Measurements from ENCODE around the gene PRSS12. TPM values are rescaled to one million over a fixed set of nuclear protein-coding genes. Genes with fewer than 3 reads are reported as not detected.

Gene PRSS12
- total RNA-seq, 1 experiment from 2014 or later = 5.4 TPM

- TF ChIP-seq, protein P1, sequence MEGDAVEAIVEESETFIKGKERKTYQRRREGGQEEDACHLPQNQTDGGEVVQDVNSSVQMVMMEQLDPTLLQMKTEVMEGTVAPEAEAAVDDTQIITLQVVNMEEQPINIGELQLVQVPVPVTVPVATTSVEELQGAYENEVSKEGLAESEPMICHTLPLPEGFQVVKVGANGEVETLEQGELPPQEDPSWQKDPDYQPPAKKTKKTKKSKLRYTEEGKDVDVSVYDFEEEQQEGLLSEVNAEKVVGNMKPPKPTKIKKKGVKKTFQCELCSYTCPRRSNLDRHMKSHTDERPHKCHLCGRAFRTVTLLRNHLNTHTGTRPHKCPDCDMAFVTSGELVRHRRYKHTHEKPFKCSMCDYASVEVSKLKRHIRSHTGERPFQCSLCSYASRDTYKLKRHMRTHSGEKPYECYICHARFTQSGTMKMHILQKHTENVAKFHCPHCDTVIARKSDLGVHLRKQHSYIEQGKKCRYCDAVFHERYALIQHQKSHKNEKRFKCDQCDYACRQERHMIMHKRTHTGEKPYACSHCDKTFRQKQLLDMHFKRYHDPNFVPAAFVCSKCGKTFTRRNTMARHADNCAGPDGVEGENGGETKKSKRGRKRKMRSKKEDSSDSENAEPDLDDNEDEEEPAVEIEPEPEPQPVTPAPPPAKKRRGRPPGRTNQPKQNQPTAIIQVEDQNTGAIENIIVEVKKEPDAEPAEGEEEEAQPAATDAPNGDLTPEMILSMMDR (conservative IDR thresholded peaks at IDR 0.05) = no peak
- H4K20me1 ChIP-seq (ENCODE audit: control insufficient read depth, insufficient read depth, insufficient read length) = no peaks in the 10 kb centered on the region
- H4K8ac ChIP-seq (replicated peaks; ENCODE audit: insufficient read length, low read depth, low read length) = no peak overlapping the region
- no peak overlapping the region for H3K23ac ChIP-seq (ENCODE audit: insufficient read length, low read depth, low read length)
- H2BK5ac ChIP-seq (ENCODE audit: insufficient read length, low read length) = no peak overlapping the region
- DNase-seq = no peak
- no peak overlapping the region for H2BK20ac ChIP-seq (ENCODE audit: low read depth, low read length, poor library complexity, severe bottlenecking)
- no peaks in the 10 kb centered on the region for H3K79me1 ChIP-seq (ENCODE audit: insufficient read depth, low read depth, low read length, poor library complexity, severe bottlenecking)
- no peaks in the 10 kb centered on the region for H3K27me3 ChIP-seq (ENCODE audit: insufficient read depth, low read length)
- no peak overlapping the region for H3K9ac ChIP-seq (ENCODE audit: extremely low read depth, insufficient read length, low read length)
- no peaks in the 10 kb centered on the region; the same call in 1 of the 2 replicates for H3K4me1 ChIP-seq (ENCODE audit: insufficient read depth, low read length)
- H2BK15ac ChIP-seq (ENCODE audit: low read depth, low read length) = no peak overlapping the region
- H3K27ac ChIP-seq (ENCODE audit: insufficient read length, low read depth, low read length) = no peak overlapping the region
- no peak overlapping the region for H3T11ph ChIP-seq (ENCODE audit: low read length)
- no peak overlapping the region for H2BK12ac ChIP-seq (ENCODE audit: insufficient read length, low read depth, low read length)
- Mint-ChIP-seq H3K27ac (peak overlapping the region in 1 of 3 experiments; percentile 83; a peak in 1 of 7 replicates), H3K4me1 (peaks cover 6% of the 10 kb centered on the region in 2 experiments), H3K27me3 (ENCODE audit: low read depth) (no peaks in the 10 kb centered on the region; the same call in 1 of the 2 replicates), H3K9me3 (no peaks in the 10 kb centered on the region), H3K4me3 (no peak overlapping the region), H3K36me3 (ENCODE audit: insufficient read depth in 1 of 3, low read depth in 3 of 3) (no peaks in the 10 kb centered on the region)
- no peaks in the 10 kb centered on the region for H3K79me2 ChIP-seq (ENCODE audit: insufficient read depth, low read length)
- no peak overlapping the region for H2BK120ac ChIP-seq (ENCODE audit: low read depth, low read length, poor library complexity, severe bottlenecking)
- H3K14ac ChIP-seq (ENCODE audit: insufficient read depth, low read length) = no peak overlapping the region
- no peak overlapping the region for H3K56ac ChIP-seq (ENCODE audit: insufficient read length, low read depth, low read length)
- no peak overlapping the region for H3K4me2 ChIP-seq (ENCODE audit: insufficient read depth, insufficient read length, low read length)
- H4K91ac ChIP-seq (ENCODE audit: insufficient read length, low read depth, low read length) = no peak overlapping the region
- no peak overlapping the region for H3K4ac ChIP-seq (ENCODE audit: low read depth, low read length)
- H3K9me3 ChIP-seq (ENCODE audit: control insufficient read depth, low read depth, low read length) = no peaks in the 10 kb centered on the region
- no peak overlapping the region for H2AK5ac ChIP-seq (ENCODE audit: insufficient read length, low read length)
- no peak overlapping the region for H2AFZ ChIP-seq (ENCODE audit: low read length)
- no peaks in the 10 kb centered on the region for H3K23me2 ChIP-seq (ENCODE audit: insufficient read length, low read depth, low read length, poor library complexity, severe bottlenecking)
- no peak overlapping the region for H4K5ac ChIP-seq (ENCODE audit: insufficient read length, low read depth, low read length)
- WGBS (ENCODE audit: extremely low coverage, insufficient read length, low lambda C conversion rate) = no CpG with 5 or more reads among the region's 2 CpGs
- no peak overlapping the region for H3K18ac ChIP-seq (ENCODE audit: insufficient read length, low read depth, low read length)
These were observed 15.1 kb upstream of the PRSS12 start for GRCh38 chr4:118367872-118368271.
